Measurements from ENCODE around the gene PIGN.

The PIGN gene

GRCh38 chr18:62165583-62165982 lies 21.3 kb downstream of the PIGN start:
- no peak for DNase-seq (ENCODE audit: low read depth)
- TF ChIP-seq CTCF (IDR thresholded peaks at IDR 0.05; ENCODE audit: control insufficient read depth, extremely low read depth, insufficient read depth), result no peak
- no peak overlapping the region for H3K4me3 ChIP-seq (ENCODE audit: low read depth, low read length)

- no peak for DNase-seq (ENCODE audit: low read depth)
Observed at GRCh38 chr18:62164855-62165487, 21.9 kb downstream of the PIGN start.

DNA sequence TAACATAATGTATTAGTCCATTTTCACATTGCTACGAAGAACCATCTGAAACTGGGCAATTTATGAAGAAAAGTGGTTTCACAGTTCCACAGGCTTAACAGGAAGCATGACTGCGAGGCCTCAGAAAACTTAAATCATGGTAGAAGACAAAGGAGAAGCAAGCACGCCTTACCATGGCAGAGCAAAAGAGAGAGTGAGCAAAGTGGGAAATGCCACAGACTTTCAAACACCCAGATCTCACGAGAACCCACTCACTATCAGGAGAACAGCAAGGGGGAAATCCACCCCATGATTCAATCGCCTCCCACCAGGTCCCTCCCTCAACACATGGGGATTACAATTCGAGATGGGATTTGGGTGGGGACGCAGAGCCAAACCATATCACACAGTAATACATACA lies 22.5 kb downstream of the PIGN start:
- no peak for DNase-seq (ENCODE audit: low read depth)
- no peak for TF ChIP-seq CTCF (IDR thresholded peaks at IDR 0.05; ENCODE audit: control insufficient read depth, extremely low read depth, insufficient read depth)

More at GRCh38 chr18:62164855-62165487, 21.9 kb downstream of the PIGN start:
- no peak for TF ChIP-seq CTCF (IDR thresholded peaks at IDR 0.05; ENCODE audit: control insufficient read depth, extremely low read depth, insufficient read depth)
- H3K4me3 ChIP-seq (ENCODE audit: low read depth, low read length), result no peak overlapping the region

DNA sequence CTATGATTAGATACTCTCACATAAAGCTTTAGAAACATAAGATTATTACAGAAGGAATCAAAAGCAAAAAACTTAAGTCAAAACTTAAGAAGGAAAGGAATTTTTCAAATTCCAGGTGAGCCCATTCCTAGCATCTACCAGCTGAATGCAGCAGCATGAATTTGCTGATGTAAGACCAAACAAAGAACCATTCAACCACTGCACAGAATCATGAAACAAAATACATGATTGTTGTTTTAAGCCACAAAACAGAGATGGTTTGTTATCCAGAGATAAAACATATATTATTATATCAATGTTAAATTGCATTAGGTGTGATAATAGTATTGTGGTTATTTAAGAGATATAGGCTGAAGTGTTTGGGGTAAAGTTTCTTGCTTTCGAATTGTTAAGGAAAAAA lies 29.0 kb downstream of the PIGN start:
- DNase-seq (ENCODE audit: low read depth), result no peak
- TF ChIP-seq CTCF (IDR thresholded peaks at IDR 0.05; ENCODE audit: control insufficient read depth, extremely low read depth, insufficient read depth), result no peak
- no peak overlapping the region for H3K4me3 ChIP-seq (ENCODE audit: low read depth, low read length)

More for the DNA sequence above, 22.5 kb downstream of the PIGN start:
- H3K4me3 ChIP-seq (ENCODE audit: low read depth, low read length), result no peak overlapping the region

- H3K4me3 ChIP-seq (ENCODE audit: low read depth, low read length), result no peak overlapping the region
- no peak for TF ChIP-seq CTCF (IDR thresholded peaks at IDR 0.05; ENCODE audit: control insufficient read depth, extremely low read depth, insufficient read depth)
- no peak for DNase-seq (ENCODE audit: low read depth)
Observed at GRCh38 chr18:62152844-62153243, 34.0 kb downstream of the PIGN start.

GRCh38 chr18:62151068-62151771 lies 35.6 kb downstream of the PIGN start:
- TF ChIP-seq CTCF (IDR thresholded peaks at IDR 0.05; ENCODE audit: control insufficient read depth, extremely low read depth, insufficient read depth), result no peak
- DNase-seq (ENCODE audit: low read depth), result no peak
- no peak overlapping the region for H3K4me3 ChIP-seq (ENCODE audit: low read depth, low read length)
